Keratinocyte (primary cell): Measurements from ENCODE around the gene RAD23B. TPM values are rescaled to one million over a fixed set of nuclear protein-coding genes. Genes with fewer than 3 reads are reported as not detected.

Experiments used
- DNase-seq: peaks from one replicate; pipeline ENCODE4 v3.0.0-alpha.2; 2011; ENCODE audit warnings: low read depth, missing footprints, low spot score
- FAIRE-seq: peaks from 2 replicates; lab custom pipeline; 2011; peaks lifted over from hg19 to GRCh38; lab: Jason Lieb, UNC
- H2AFZ ChIP-seq: 2 replicates; pipeline ENCODE4 v1.6.0; 2012; ENCODE audit warnings: low read length, control low read depth, inconsistent platforms; ENCODE audit not compliant: control insufficient read depth
- H3K27ac ChIP-seq: 2 replicates; pipeline ENCODE4 v1.5.1; 2011; ENCODE audit warnings: low read length; ENCODE audit not compliant: control insufficient read depth, insufficient read depth
- H3K27me3 ChIP-seq: 3 replicates; pipeline ENCODE4 v1.6.0; 2011; ENCODE audit warnings: low read length; ENCODE audit not compliant: control insufficient read depth, insufficient read depth; ENCODE audit errors: extremely low read depth
- H3K36me3 ChIP-seq, 2 experiments: 2 replicates in 1 of 2; 3 replicates in 1 of 2; pipeline ENCODE4 v1.5.1; 2011; ENCODE audit warnings: low read length in 2 of 2, mild to moderate bottlenecking in 1 of 2; ENCODE audit not compliant: control insufficient read depth in 2 of 2, insufficient read depth in 2 of 2; ENCODE audit errors: extremely low read depth in 1 of 2
- H3K4me1 ChIP-seq: 3 replicates; pipeline ENCODE4 v1.5.1; 2011; ENCODE audit warnings: low read length; ENCODE audit not compliant: control insufficient read depth, insufficient read depth; ENCODE audit errors: extremely low read depth
- H3K4me2 ChIP-seq: 3 replicates; pipeline ENCODE4 v1.6.0; 2011; ENCODE audit warnings: low read depth, low read length; ENCODE audit not compliant: control insufficient read depth, insufficient read depth; ENCODE audit errors: extremely low read depth
- H3K4me3 ChIP-seq, 3 experiments: fragments of 200-600 bp in 1 of 3; sonication (generic) in 1 of 3; 2 replicates in 2 of 3; 3 replicates in 1 of 3; pipeline ENCODE4 v1.5.1; 2011 to 2016; ENCODE audit warnings: low read length in 3 of 3, mild to moderate bottlenecking in 3 of 3, control low read depth in 2 of 3, inconsistent platforms in 1 of 3, low read depth in 1 of 3, mixed read lengths in 1 of 3, mixed run types in 1 of 3, moderate library complexity in 1 of 3; ENCODE audit not compliant: control insufficient read depth in 2 of 3, insufficient read depth in 2 of 3; ENCODE audit errors: extremely low read depth in 1 of 3
- H3K79me2 ChIP-seq: 2 replicates; pipeline ENCODE4 v1.6.0; 2012; ENCODE audit warnings: low read length; ENCODE audit not compliant: control insufficient read depth, insufficient read depth
- H3K9ac ChIP-seq: 3 replicates; pipeline ENCODE4 v1.6.0; 2011; ENCODE audit warnings: low read length; ENCODE audit not compliant: control insufficient read depth, insufficient read depth; ENCODE audit errors: extremely low read depth
- H3K9me1 ChIP-seq: 3 replicates; pipeline ENCODE4 v1.6.0; 2011; ENCODE audit warnings: low read length; ENCODE audit not compliant: control insufficient read depth, insufficient read depth; ENCODE audit errors: extremely low read depth
- H3K9me3 ChIP-seq: 2 replicates; pipeline ENCODE4 v1.5.1; 2012; ENCODE audit warnings: low read depth, low read length; ENCODE audit not compliant: control insufficient read depth
- H4K20me1 ChIP-seq: 3 replicates; pipeline ENCODE4 v1.6.0; 2011; ENCODE audit warnings: low read length; ENCODE audit not compliant: control insufficient read depth, insufficient read depth; ENCODE audit errors: extremely low read depth
- EZH2 ChIP-seq: IDR thresholded peaks from one replicate; pipeline ENCODE4 v1.6.1; 2012; ENCODE audit warnings: inconsistent platforms, mild to moderate bottlenecking, low read length, moderate library complexity
- dilution Hi-C: fragments of 300-500 bp; cut with MboI; formaldehyde crosslinking; loops from one replicate; pipeline ENCODE4 v1.7.0; 2020; ENCODE audit warnings: low sequenced_read_pairs; ENCODE audit not compliant: extremely low pct_ligation_motif_present
- polyA plus RNA-seq, 5 experiments: library from polyadenylated mRNA; depleted of rRNA in 3 of 5; stranded (reverse) in 3 of 5; stranded (forward) in 1 of 5; unstranded in 1 of 5; fragments of >200 nt; gene quantifications; 1 replicate in 1 of 5; 2 replicates in 3 of 5; 3 replicates in 1 of 5; pipeline versions ENCODE4 v1.2.1 to v1.2.3, GENCODE V29; 2011 to 2012; ENCODE audit warnings: missing spikeins in 2 of 5, low read depth in 1 of 5, low replicate concordance in 1 of 5
- TF ChIP-seq, protein P1 (sequence below), 3 experiments: IDR thresholded peaks in 1 of 3; conservative IDR thresholded peaks in 1 of 3; optimal IDR thresholded peaks in 1 of 3; 2 replicates in 2 of 3; 3 replicates in 1 of 3; pipeline versions ENCODE3 to v1.5.1; 2011; ENCODE audit warnings: low read length in 3 of 3, mild to moderate bottlenecking in 3 of 3, moderate library complexity in 2 of 3, control low read depth in 1 of 3, inconsistent platforms in 1 of 3; ENCODE audit not compliant: insufficient read depth in 2 of 3; ENCODE audit errors: extremely low read depth in 1 of 3

The RAD23B gene
- polyA plus RNA-seq, 1 donor (not counting 4 experiments of a cell fraction or from before 2014, with no cell fraction given) = 168 TPM

DNA sequence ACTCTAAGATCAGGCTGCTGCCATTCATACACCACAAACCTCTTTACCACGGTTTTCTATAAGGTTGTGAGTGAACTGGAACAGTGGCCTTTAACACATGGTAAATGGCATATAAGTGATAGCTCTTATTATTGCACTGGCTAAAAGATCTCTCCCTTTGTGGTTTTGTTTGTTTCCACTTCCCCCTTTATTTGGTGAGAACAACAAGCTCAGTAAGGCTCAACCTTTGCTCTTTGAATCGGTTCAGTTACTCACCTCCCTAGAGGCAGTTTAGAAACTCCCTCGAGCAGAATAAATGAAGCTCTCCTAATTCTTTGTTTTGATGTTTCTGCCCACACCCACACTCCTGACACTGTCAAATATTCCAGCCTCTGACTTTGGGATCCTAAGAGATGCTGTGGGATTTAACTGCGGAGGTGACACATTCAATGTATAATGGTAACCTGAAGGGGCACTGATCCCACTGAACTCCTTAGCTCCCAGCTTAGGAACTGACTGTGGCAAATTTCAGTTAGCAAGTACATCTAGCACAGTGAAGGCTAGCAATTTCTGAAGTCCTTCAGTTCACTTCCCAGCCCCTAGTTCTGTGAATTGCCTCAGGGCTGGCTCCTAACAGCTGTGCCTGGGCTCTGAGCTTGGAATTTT is 22.5 kb upstream of the RAD23B start:
- DNase-seq = no peak
- H3K4me3 ChIP-seq = no peak overlapping the region
- TF ChIP-seq, protein P1, sequence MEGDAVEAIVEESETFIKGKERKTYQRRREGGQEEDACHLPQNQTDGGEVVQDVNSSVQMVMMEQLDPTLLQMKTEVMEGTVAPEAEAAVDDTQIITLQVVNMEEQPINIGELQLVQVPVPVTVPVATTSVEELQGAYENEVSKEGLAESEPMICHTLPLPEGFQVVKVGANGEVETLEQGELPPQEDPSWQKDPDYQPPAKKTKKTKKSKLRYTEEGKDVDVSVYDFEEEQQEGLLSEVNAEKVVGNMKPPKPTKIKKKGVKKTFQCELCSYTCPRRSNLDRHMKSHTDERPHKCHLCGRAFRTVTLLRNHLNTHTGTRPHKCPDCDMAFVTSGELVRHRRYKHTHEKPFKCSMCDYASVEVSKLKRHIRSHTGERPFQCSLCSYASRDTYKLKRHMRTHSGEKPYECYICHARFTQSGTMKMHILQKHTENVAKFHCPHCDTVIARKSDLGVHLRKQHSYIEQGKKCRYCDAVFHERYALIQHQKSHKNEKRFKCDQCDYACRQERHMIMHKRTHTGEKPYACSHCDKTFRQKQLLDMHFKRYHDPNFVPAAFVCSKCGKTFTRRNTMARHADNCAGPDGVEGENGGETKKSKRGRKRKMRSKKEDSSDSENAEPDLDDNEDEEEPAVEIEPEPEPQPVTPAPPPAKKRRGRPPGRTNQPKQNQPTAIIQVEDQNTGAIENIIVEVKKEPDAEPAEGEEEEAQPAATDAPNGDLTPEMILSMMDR (optimal IDR thresholded peaks at IDR 0.05 in 1 of 3, IDR thresholded peaks at IDR 0.05 in 1 of 3, conservative IDR thresholded peaks at IDR 0.05 in 1 of 3; ENCODE audit: extremely low read depth in 1 of 3, insufficient read depth in 2 of 3, low read length in 3 of 3) = no peak
- TF ChIP-seq EZH2 = no peak
- no peaks in the 10 kb centered on the region for H3K79me2 ChIP-seq
- dilution Hi-C loops = no loop called here
- H3K36me3 ChIP-seq = no peaks in the 10 kb centered on the region
- H2AFZ ChIP-seq = no peak overlapping the region
- no peaks in the 10 kb centered on the region for H4K20me1 ChIP-seq
- no peaks in the 10 kb centered on the region for H3K9me1 ChIP-seq
- no peaks in the 10 kb centered on the region for H3K9me3 ChIP-seq
- no peak overlapping the region for H3K9ac ChIP-seq
- FAIRE-seq = peak; percentile 36
- H3K4me1 ChIP-seq = peaks cover 16% of the 10 kb centered on the region
- no peak overlapping the region for H3K27ac ChIP-seq
- no peak overlapping the region for H3K4me2 ChIP-seq
- H3K27me3 ChIP-seq = no peaks in the 10 kb centered on the region

GRCh38 chr9:107261106-107261505 is 22.0 kb upstream of the RAD23B start:
- DNase-seq = no peak
- Histone ChIP-seq H3K4me2 (no peak overlapping the region), H3K27ac (no peak overlapping the region), H3K9me3 (no peaks in the 10 kb centered on the region), H3K79me2 (no peaks in the 10 kb centered on the region), H3K9ac (no peak overlapping the region), H3K9me1 (no peaks in the 10 kb centered on the region), H3K27me3 (no peaks in the 10 kb centered on the region), H3K4me3 (no peak overlapping the region), H3K4me1 (peaks cover 16% of the 10 kb centered on the region), H4K20me1 (no peaks in the 10 kb centered on the region), H2AFZ (no peak overlapping the region), H3K36me3 (no peaks in the 10 kb centered on the region)
- FAIRE-seq = no peak
- dilution Hi-C loops = no loop called here
- TF ChIP-seq, protein P1 (optimal IDR thresholded peaks at IDR 0.05 in 1 of 3, IDR thresholded peaks at IDR 0.05 in 1 of 3, conservative IDR thresholded peaks at IDR 0.05 in 1 of 3; ENCODE audit: extremely low read depth in 1 of 3, insufficient read depth in 2 of 3, low read length in 3 of 3) = no peak
- TF ChIP-seq EZH2 = no peak
